HepG2 (cell line): Measurements from ENCODE around the gene UBAP1L. TPM values are rescaled to one million over a fixed set of nuclear protein-coding genes. Genes with fewer than 3 reads are reported as not detected.

ENCODE experiments used
- CBX1 ChIP-seq: IDR thresholded peaks from one replicate; pipeline ENCODE4 v1.6.1; 2016; ENCODE audit warnings: antibody characterized with exemption, low read depth
- FOXJ3 ChIP-seq: sonication (generic); formaldehyde crosslinking; IDR thresholded peaks from 2 replicates; pipeline ENCODE4 v1.4.0; 2020; ENCODE audit warnings: missing genetic modification reagents, mild to moderate bottlenecking, borderline replicate concordance
- FOXP1 ChIP-seq, 2 experiments: fragments of 450-650 bp in 1 of 2; IDR thresholded peaks; 2 replicates each; pipeline ENCODE4 v1.6.1; 2017 to 2018; ENCODE audit warnings: antibody characterized with exemption in 1 of 2
- JUND ChIP-seq: sonication (generic); formaldehyde crosslinking; IDR thresholded peaks from 2 replicates; pipeline ENCODE4 v1.8.0; 2022; ENCODE audit warnings: mild to moderate bottlenecking, missing genetic modification reagents
- NFKBIZ ChIP-seq: IDR thresholded peaks from 2 replicates; pipeline ENCODE4 v1.6.1; 2018; ENCODE audit warnings: missing genetic modification reagents, missing compliant biosample characterization
- RAD51 ChIP-seq: fragments of 450-650 bp; IDR thresholded peaks from 2 replicates; pipeline ENCODE4 v1.6.1; 2016; ENCODE audit warnings: borderline replicate concordance
- RBFOX2 ChIP-seq: fragments of 200-400 bp; formaldehyde crosslinking; IDR thresholded peaks from 2 replicates; pipeline ENCODE4 v1.6.1; 2017; ENCODE audit warnings: low read depth, mild to moderate bottlenecking, low read length
- RFXAP ChIP-seq: sonication (generic); formaldehyde crosslinking; IDR thresholded peaks from 2 replicates; pipeline ENCODE4 v1.4.0; 2020; ENCODE audit warnings: missing genetic modification reagents, borderline replicate concordance
- SAP130 ChIP-seq: IDR thresholded peaks from 2 replicates; pipeline ENCODE4 v1.6.1; 2016; ENCODE audit warnings: low read depth
- SIX1 ChIP-seq: sonication (generic); formaldehyde crosslinking; IDR thresholded peaks from 2 replicates; pipeline ENCODE4 v1.4.0; 2020; ENCODE audit warnings: missing genetic modification reagents, borderline replicate concordance
- TEAD3 ChIP-seq: optimal IDR thresholded peaks from 2 replicates; pipeline ENCODE3; 2016; ENCODE audit warnings: borderline replicate concordance
- ZBTB49 ChIP-seq: sonication (generic); formaldehyde crosslinking; IDR thresholded peaks from 2 replicates; pipeline ENCODE4 v1.4.0; 2020; ENCODE audit warnings: missing genetic modification reagents, borderline replicate concordance
- ZNF12 ChIP-seq: sonication (generic); formaldehyde crosslinking; IDR thresholded peaks from 2 replicates; pipeline ENCODE4 v1.5.0; 2020; ENCODE audit warnings: missing genetic modification reagents
- ZNF749 ChIP-seq: sonication (generic); formaldehyde crosslinking; IDR thresholded peaks from 2 replicates; pipeline ENCODE4 v1.8.0; 2022; ENCODE audit warnings: mild to moderate bottlenecking, missing genetic modification reagents, moderate library complexity, borderline replicate concordance
- ZNF776 ChIP-seq: sonication (generic); formaldehyde crosslinking; IDR thresholded peaks from 2 replicates; pipeline ENCODE4 v1.4.0; 2020; ENCODE audit warnings: mild to moderate bottlenecking, missing genetic modification reagents
- polyA plus RNA-seq, 8 experiments: library from polyadenylated mRNA; depleted of rRNA in 3 of 8; stranded (reverse) in 7 of 8; unstranded in 1 of 8; fragments of >200 nt; fragmentation: Illumina TruSeq in 4 of 8; extraction: Trizol in 4 of 8; gene quantifications; 2 replicates each; pipeline versions ENCODE4 v1.2.1 to v1.2.3, GENCODE V29; 2011 to 2016; ENCODE audit warnings: low read depth in 4 of 8, missing spikeins in 1 of 8, mixed read lengths in 1 of 8; ENCODE audit not compliant: insufficient read depth in 1 of 8
- total RNA-seq, 5 experiments: library from RNA; depleted of rRNA; stranded (reverse); fragments of >200 nt; fragmentation: Illumina TruSeq; extraction: Trizol; gene quantifications; 2 replicates each; pipeline ENCODE4 v1.2.3, GENCODE V29; 2016; ENCODE audit warnings: low read depth in 1 of 5
- TF ChIP-seq, protein P1 (sequence below): sonication (generic); formaldehyde crosslinking; IDR thresholded peaks from 2 replicates; pipeline ENCODE4 v1.4.0; 2020; ENCODE audit warnings: missing genetic modification reagents
- TF ChIP-seq, protein P2 (sequence below): sonication (generic); formaldehyde crosslinking; IDR thresholded peaks from 2 replicates; pipeline ENCODE4 v1.4.0; 2020; ENCODE audit warnings: mild to moderate bottlenecking, low read depth, missing genetic modification reagents
- TF ChIP-seq, protein P3 (sequence below): sonication (generic); formaldehyde crosslinking; IDR thresholded peaks from 2 replicates; pipeline ENCODE4 v1.4.0; 2020; ENCODE audit warnings: missing genetic modification reagents
- TF ChIP-seq, protein P4 (sequence below): sonication (generic); formaldehyde crosslinking; IDR thresholded peaks from 2 replicates; pipeline ENCODE4 v1.5.0; 2020; ENCODE audit warnings: mild to moderate bottlenecking, missing genetic modification reagents, borderline replicate concordance

Gene UBAP1L
- total and polyA plus RNA-seq, 2 of the 13 experiments (the other 11 are each of a cell fraction or from before 2014, with no cell fraction given): 0.86 to 1.4 TPM

DNA sequence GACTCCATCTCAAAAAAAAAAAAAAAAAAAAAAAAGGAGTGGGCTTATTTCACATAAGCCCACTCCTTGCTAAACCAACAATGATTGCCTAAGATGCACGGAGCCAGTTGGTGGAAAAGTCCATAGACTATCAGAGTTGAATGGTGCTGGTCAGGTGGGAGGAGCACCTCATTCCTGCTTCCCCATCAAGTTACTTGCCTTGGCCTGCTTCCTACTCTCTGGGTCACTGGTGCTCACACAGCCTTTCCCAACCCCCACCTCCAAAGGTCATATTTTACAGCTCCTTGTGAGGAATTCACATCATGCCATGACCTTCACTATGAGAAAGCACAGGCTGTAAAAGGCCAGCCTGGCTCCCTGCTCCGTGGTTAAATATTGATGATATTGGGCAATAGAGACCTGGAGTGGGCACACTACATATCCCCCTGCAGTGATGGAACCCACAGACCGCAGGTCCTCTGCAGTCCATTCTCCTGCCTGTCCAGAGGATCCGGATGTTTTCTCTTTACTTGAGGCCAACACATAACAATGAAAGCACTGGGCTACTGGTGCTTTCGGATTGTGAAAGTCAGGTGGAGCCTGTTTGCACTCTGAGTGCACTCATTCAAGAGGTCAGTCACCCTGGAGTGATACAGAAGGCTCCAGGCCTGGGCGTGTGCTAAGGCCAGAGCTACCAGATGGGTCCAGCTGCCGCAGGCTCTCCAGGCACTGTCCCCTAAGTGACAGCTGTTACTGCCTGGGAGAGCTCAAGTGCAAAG lies 70.1 kb downstream of the UBAP1L start, which contains the start of gene SLC51B (continued):
- TF ChIP-seq, protein P1, sequence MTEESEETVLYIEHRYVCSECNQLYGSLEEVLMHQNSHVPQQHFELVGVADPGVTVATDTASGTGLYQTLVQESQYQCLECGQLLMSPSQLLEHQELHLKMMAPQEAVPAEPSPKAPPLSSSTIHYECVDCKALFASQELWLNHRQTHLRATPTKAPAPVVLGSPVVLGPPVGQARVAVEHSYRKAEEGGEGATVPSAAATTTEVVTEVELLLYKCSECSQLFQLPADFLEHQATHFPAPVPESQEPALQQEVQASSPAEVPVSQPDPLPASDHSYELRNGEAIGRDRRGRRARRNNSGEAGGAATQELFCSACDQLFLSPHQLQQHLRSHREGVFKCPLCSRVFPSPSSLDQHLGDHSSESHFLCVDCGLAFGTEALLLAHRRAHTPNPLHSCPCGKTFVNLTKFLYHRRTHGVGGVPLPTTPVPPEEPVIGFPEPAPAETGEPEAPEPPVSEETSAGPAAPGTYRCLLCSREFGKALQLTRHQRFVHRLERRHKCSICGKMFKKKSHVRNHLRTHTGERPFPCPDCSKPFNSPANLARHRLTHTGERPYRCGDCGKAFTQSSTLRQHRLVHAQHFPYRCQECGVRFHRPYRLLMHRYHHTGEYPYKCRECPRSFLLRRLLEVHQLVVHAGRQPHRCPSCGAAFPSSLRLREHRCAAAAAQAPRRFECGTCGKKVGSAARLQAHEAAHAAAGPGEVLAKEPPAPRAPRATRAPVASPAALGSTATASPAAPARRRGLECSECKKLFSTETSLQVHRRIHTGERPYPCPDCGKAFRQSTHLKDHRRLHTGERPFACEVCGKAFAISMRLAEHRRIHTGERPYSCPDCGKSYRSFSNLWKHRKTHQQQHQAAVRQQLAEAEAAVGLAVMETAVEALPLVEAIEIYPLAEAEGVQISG (CRISPR knock-in tag): peak; percentile 47
- TF ChIP-seq RBFOX2 (no peak), SAP130 (CRISPR knock-in tag) (peak; percentile 95), RFXAP (0 out of 2 replicates have a peak, but pooled peaks have one; percentile 17), CBX1 (no peak), JUND (peak; percentile 17; the same call in 1 of the 2 replicates), FOXJ3 (peak; percentile 94), ZBTB49 (CRISPR knock-in tag) (no peak), ZNF12 (CRISPR knock-in tag) (0 out of 2 replicates have a peak, but pooled peaks have one; percentile 51), SIX1 (CRISPR knock-in tag) (no peak), ZNF776 (CRISPR knock-in tag) (no peak), FOXP1 (IDR thresholded peaks at IDR 0.05) (0 out of 2 replicates have a peak, but pooled peaks have one; percentile 44), FOXP1 (CRISPR knock-in tag; IDR thresholded peaks at IDR 0.05) (peak; percentile 89), NFKBIZ (CRISPR knock-in tag) (peak; percentile 83), TEAD3 (CRISPR knock-in tag) (peak; percentile 67), ZNF749 (CRISPR knock-in tag) (peak; percentile 47; the same call in 1 of the 2 replicates), RAD51 (no peak)
- TF ChIP-seq, protein P2, sequence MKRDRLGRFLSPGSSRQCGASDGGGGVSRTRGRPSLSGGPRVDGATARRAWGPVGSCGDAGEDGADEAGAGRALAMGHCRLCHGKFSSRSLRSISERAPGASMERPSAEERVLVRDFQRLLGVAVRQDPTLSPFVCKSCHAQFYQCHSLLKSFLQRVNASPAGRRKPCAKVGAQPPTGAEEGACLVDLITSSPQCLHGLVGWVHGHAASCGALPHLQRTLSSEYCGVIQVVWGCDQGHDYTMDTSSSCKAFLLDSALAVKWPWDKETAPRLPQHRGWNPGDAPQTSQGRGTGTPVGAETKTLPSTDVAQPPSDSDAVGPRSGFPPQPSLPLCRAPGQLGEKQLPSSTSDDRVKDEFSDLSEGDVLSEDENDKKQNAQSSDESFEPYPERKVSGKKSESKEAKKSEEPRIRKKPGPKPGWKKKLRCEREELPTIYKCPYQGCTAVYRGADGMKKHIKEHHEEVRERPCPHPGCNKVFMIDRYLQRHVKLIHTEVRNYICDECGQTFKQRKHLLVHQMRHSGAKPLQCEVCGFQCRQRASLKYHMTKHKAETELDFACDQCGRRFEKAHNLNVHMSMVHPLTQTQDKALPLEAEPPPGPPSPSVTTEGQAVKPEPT (CRISPR knock-in tag): no peak
- TF ChIP-seq, protein P3, sequence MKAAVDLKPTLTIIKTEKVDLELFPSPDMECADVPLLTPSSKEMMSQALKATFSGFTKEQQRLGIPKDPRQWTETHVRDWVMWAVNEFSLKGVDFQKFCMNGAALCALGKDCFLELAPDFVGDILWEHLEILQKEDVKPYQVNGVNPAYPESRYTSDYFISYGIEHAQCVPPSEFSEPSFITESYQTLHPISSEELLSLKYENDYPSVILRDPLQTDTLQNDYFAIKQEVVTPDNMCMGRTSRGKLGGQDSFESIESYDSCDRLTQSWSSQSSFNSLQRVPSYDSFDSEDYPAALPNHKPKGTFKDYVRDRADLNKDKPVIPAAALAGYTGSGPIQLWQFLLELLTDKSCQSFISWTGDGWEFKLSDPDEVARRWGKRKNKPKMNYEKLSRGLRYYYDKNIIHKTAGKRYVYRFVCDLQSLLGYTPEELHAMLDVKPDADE: no peak
- TF ChIP-seq, protein P4, sequence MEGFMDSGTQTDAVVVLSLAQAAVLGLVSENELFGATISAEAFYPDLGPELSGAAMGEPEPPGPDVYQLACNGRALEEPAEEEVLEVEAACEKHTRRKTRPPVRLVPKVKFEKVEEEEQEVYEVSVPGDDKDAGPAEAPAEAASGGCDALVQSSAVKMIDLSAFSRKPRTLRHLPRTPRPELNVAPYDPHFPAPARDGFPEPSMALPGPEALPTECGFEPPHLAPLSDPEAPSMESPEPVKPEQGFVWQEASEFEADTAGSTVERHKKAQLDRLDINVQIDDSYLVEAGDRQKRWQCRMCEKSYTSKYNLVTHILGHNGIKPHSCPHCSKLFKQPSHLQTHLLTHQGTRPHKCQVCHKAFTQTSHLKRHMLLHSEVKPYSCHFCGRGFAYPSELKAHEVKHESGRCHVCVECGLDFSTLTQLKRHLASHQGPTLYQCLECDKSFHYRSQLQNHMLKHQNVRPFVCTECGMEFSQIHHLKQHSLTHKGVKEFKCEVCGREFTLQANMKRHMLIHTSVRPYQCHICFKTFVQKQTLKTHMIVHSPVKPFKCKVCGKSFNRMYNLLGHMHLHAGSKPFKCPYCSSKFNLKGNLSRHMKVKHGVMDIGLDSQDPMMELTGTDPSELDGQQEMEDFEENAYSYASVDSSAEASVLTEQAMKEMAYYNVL (CRISPR knock-in tag): peak; percentile 94; the same call in 1 of the 2 replicates
